SK-N-MC (cell line): ENCODE results near the gene MT1X.
"Not testable (repeated sequence)": the region's sequence is repeated elsewhere in the genome, so short reads cannot be mapped to it uniquely, and the experiment has no call there.

ENCODE experiments used
- DNase-seq: peaks from one replicate; pipeline ENCODE4 v3.0.0-alpha.2; 2011; ENCODE audit warnings: low read depth, low spot score
- H3K27ac ChIP-seq: fragments of 200-600 bp; sonication (generic); 2 replicates; pipeline ENCODE4 v1.5.1; 2016; ENCODE audit warnings: mixed run types
- H3K36me3 ChIP-seq: fragments of 200-600 bp; sonication (generic); 2 replicates; pipeline ENCODE4 v1.6.1; 2017; ENCODE audit warnings: antibody characterized with exemption, low read length, mixed read lengths; ENCODE audit not compliant: insufficient read depth
- H3K4me3 ChIP-seq: fragments of 200-600 bp; sonication (generic); 2 replicates; pipeline ENCODE4 v1.5.1; 2016
- H3K9ac ChIP-seq: fragments of 200-600 bp; sonication (generic); 2 replicates; pipeline ENCODE4 v1.8.0; 2017; ENCODE audit warnings: mixed run types, mixed read lengths; ENCODE audit not compliant: insufficient read length
- H3K9me3 ChIP-seq: fragments of 200-600 bp; sonication (generic); 2 replicates; pipeline ENCODE4 v1.6.1; 2017; ENCODE audit warnings: low read depth, mild to moderate bottlenecking, antibody characterized with exemption, low read length, moderate library complexity, mixed read lengths
- EZH2 ChIP-seq: fragments of 200-600 bp; sonication (generic); IDR thresholded peaks from one replicate; pipeline ENCODE4 v1.6.1; 2017; ENCODE audit warnings: antibody characterized with exemption
- FOXP2 ChIP-seq: optimal IDR thresholded peaks from 2 replicates; pipeline ENCODE3; 2011; ENCODE audit warnings: mild to moderate bottlenecking, moderate library complexity; ENCODE audit not compliant: insufficient read depth; ENCODE audit errors: extremely low read length, control extremely low read depth
- POLR2AphosphoS5 ChIP-seq: IDR thresholded peaks from 2 replicates; pipeline ENCODE4 v1.6.1; 2012; ENCODE audit warnings: mild to moderate bottlenecking, low read depth, low read length, borderline replicate concordance

Gene MT1X

DNA sequence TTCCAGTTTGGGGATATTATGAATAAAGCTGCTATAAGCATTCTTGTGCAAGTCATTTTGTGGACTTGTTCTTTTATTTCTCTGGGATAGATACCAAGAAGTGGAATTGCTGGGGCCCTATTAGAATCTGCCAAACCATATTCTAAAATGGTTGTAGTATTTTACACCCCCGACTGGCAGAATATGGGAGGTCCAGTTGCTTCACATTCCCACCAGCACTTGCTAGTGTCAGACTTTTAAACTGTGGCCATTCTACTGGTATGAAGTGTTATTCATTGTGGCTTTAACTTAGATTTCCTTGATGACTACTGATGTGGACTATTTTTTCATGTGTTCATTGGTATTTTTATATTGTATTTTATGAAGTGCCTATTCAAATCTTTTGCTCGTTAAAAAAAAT is 29.6 kb downstream of the MT1X start:
- H3K27ac ChIP-seq = no peak overlapping the region
- TF ChIP-seq FOXP2 = no peak
- TF ChIP-seq POLR2AphosphoS5 = no peak
- no peak for TF ChIP-seq EZH2
- H3K9me3 ChIP-seq = no peaks in the 10 kb centered on the region
- H3K36me3 ChIP-seq = no peaks in the 10 kb centered on the region
- no peak overlapping the region for H3K4me3 ChIP-seq
- no peak overlapping the region for H3K9ac ChIP-seq
- no peak for DNase-seq

DNA sequence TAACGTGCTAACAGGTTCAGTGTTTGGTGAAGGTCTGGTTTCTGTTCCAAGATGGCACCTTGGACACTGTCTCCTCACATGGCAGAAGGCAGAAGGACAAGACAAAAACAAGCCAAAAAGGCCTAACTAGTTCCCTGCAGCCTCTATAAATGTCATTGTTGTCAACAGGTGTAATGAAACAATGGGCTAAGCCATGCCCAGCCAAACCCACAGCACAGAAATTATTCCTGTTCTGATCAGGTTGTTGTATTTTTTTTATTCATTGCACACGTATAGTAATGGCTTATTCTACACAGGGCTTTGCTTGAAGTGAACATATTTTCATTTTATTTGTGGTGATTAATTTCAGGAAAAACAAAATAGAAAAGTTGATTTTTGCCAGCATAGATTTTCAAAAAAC is 31.5 kb downstream of the MT1X start:
- Histone ChIP-seq H3K36me3 (no peaks in the 10 kb centered on the region), H3K9ac (no peak overlapping the region), H3K27ac (no peak overlapping the region), H3K9me3 (no peaks in the 10 kb centered on the region), H3K4me3 (no peak overlapping the region)
- DNase-seq = no peak
- TF ChIP-seq FOXP2 (no peak), EZH2 (no peak), POLR2AphosphoS5 (no peak)

DNA sequence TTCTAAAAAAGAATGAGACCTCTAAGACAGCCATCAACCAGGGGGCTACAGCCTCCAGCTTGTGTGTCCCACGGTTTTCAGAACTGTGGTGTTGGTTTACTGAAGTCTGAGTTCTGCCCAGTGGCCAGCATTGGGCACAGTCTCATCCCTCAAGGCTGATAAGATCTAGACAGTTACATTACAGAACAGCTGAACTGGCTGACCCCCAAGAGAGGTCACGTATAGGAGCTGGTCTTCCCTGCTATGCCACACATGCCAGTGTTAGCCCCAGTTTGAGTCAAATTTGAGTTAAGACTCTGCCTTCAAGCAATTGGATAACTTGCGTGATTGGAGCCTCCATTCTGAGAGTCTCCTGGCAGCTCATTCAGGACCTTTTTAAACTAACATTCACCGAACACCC is 32.9 kb downstream of the MT1X start:
- H3K27ac ChIP-seq = no peak overlapping the region
- TF ChIP-seq FOXP2 (no peak), POLR2AphosphoS5 (no peak), EZH2 (no peak)
- H3K36me3 ChIP-seq = no peaks in the 10 kb centered on the region
- H3K9me3 ChIP-seq = no peaks in the 10 kb centered on the region
- no peak overlapping the region for H3K4me3 ChIP-seq
- no peak overlapping the region for H3K9ac ChIP-seq
- DNase-seq = no peak

DNA sequence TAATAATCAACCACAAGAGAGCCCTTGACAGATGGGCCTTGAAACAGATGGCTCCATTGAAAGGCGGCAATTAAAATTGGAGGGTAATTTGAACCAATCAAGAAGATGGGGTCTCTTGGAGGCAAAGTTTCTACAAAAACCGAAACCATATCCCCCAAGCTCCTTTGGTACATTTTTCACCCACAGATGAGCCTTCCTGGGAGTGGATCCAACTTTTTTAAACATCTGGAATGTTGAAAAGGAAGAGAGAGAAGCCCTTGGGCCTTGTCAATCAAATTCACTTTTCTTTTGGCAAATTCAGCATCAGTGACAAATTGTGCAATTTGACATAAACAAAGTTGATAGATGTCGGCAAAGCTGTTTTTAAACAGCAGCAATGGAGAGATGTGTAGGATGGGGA is 34.5 kb downstream of the MT1X start:
- no peak for DNase-seq
- Histone ChIP-seq H3K9ac (no peak overlapping the region), H3K27ac (no peak overlapping the region), H3K4me3 (no peak overlapping the region), H3K36me3 (no peaks in the 10 kb centered on the region), H3K9me3 (no peaks in the 10 kb centered on the region)
- no peak for TF ChIP-seq FOXP2
- no peak for TF ChIP-seq EZH2
- TF ChIP-seq POLR2AphosphoS5 = no peak

DNA sequence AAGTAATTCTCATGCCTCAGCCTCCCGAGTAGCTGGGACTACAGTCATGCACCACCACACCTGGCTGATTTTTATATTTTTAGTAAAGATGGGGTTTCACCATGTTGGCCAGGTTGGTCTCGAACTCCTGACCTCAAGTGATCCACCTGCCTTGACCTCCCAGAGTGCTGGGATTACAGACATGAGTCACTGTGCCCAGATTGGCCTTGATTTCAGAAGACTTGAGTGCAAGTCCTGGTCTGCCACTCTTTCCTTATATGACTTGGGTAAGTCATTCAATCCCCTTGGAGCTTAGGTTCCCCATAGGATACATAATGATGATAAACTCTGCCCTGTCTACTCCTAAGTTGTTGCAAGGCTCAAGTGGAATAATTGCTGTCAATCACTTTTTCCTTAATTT is 35.3 kb downstream of the MT1X start:
- DNase-seq, H3K9ac ChIP-seq, H3K4me3 ChIP-seq, H3K27ac ChIP-seq, H3K36me3 ChIP-seq, H3K9me3 ChIP-seq: not testable (repeated sequence)

DNA sequence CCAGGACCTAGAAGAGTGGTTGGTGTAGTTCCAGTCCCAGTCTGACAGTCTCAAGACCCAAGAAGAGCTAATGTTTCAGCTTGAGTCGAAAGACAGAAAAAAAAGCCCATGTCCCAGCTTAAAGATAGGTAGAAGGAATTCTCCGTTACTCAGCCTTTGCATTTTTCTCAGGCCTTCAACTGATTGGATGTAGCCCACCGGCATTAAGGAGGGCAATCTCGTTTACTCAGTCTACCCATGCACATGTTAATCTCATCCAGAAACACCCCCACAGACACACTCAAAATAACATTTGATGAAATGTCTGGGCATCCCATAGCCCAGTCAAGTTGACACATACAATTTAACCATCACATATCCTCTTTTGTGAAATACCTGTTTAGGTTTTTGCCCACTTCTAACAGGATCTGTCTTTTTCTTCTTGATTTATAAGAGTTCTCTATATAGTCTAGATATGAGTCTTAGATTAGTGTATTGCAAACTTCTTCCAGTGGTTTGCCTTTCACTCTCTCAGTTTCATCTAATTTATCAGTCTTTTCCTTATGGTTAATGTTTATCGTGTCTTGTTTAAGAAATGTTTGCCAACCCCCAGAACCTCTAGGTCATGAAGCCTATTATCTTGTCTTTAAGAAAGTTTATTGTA is 40.1 kb downstream of the MT1X start:
- no peak overlapping the region for H3K9ac ChIP-seq
- no peaks in the 10 kb centered on the region for H3K36me3 ChIP-seq
- TF ChIP-seq EZH2 = no peak
- no peak for TF ChIP-seq POLR2AphosphoS5
- TF ChIP-seq FOXP2 = no peak
- H3K27ac ChIP-seq = no peak overlapping the region
- no peak overlapping the region for H3K4me3 ChIP-seq
- DNase-seq = no peak
- H3K9me3 ChIP-seq = no peaks in the 10 kb centered on the region

DNA sequence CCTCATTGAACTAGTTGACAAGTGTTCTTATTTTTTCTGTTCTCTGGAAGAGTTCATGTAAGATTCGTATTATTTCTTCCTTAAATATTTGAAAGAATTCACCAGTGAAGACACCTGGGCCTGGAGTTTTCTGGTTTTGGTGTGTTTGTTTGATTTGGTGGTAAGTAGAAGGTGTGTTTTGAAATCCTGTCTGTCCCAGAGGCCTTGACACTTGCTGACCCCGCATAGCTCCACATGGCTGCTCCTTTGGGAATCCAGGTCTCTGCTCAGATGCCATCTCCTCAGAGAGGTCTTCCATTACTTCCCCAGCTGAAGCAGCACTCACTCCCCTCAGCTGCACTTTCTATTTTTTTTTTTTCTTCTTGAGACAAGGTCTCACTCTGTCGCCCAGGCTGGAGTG is 41.9 kb downstream of the MT1X start:
- Histone ChIP-seq H3K4me3 (no peak overlapping the region), H3K27ac (no peak overlapping the region), H3K9ac (no peak overlapping the region), H3K9me3 (no peaks in the 10 kb centered on the region), H3K36me3 (no peaks in the 10 kb centered on the region)
- no peak for TF ChIP-seq POLR2AphosphoS5
- DNase-seq = no peak

DNA sequence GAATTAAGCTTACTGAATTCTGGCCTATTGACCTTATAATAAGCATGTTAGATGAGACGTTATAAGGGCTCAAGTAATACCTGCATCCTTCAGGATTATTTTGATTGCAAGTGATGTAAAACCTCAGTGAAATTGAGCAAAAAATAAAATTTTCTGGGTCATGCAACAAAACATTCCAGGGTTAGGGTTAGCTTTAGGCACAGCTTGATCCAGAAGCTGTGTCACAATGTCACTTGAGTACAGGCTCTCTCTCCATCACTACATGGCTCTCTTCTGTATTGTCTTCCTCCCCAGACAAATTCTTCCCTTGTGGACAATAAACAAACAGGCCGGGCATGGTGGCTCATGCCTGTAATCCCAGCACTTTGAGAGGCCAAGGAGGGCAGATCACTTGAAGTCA is 44.0 kb downstream of the MT1X start:
- Histone ChIP-seq H3K9me3 (no peaks in the 10 kb centered on the region), H3K4me3 (no peak overlapping the region), H3K9ac (no peak overlapping the region), H3K36me3 (no peaks in the 10 kb centered on the region), H3K27ac (no peak overlapping the region)
- no peak for DNase-seq
- TF ChIP-seq FOXP2 (no peak), POLR2AphosphoS5 (no peak)

DNA sequence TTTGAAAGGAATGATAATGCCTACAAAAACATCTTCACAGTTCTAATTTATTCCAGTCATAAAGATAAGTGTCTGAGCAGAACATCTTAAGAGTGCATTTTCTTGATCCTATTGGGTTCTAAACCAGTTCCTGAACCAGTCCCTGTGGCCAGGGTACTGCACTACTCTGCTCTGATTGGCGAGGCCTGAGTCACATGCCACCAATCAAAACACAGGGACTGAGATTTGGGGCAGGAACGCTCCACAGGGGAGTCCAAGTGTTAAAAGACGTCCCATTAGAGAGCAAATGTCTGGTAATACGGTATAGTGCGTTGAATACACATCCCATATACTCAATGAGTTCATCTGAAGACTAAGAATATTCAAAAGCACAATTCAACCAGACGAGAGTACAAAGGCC is 44.7 kb downstream of the MT1X start:
- Histone ChIP-seq H3K36me3 (no peaks in the 10 kb centered on the region), H3K27ac (no peak overlapping the region), H3K9me3 (no peaks in the 10 kb centered on the region), H3K4me3 (no peak overlapping the region), H3K9ac (no peak overlapping the region)
- DNase-seq = no peak
- TF ChIP-seq FOXP2 (no peak), EZH2 (no peak), POLR2AphosphoS5 (no peak)
